ENCODE measurements around the gene TBKBP1.

The TBKBP1 gene

GRCh38 chr17:47709594-47709993, 15.6 kb downstream of the TBKBP1 start:
- no peak for DNase-seq (ENCODE audit: extremely low spot score)
- CTCF ChIA-PET: interaction anchor here (1.4 to 6.6 kb wide), 2 partner anchors 11 to 23 kb away, joined by 5 to 63 read pairs; partner anchors contain the start of gene TBX21
- POLR2A ChIA-PET: no interaction called here
- TF ChIP-seq CTCF (IDR thresholded peaks at IDR 0.05; ENCODE audit: control extremely low read depth, extremely low read depth, low read depth, missing control alignments): no peak

GRCh38 chr17:47711366-47712099, 17.6 kb downstream of the TBKBP1 start:
- CTCF ChIA-PET: interaction anchor here (1.3 to 6.6 kb wide), 2 partner anchors 13 to 21 kb away, joined by 3 to 63 read pairs; partner anchors contain the start of gene TBX21
- TF ChIP-seq CTCF (IDR thresholded peaks at IDR 0.05; ENCODE audit: control extremely low read depth, extremely low read depth, low read depth, missing control alignments): no peak
- POLR2A ChIA-PET: no interaction called here

GRCh38 chr17:47712330-47713023, 18.5 kb downstream of the TBKBP1 start:
- TF ChIP-seq CTCF (IDR thresholded peaks at IDR 0.05; ENCODE audit: control extremely low read depth, extremely low read depth, low read depth, missing control alignments): no peak
- POLR2A ChIA-PET: no interaction called here
- no peak for DNase-seq (ENCODE audit: extremely low spot score)
- CTCF ChIA-PET: interaction anchor here (1.3 to 6.6 kb wide), 3 partner anchors 14 to 21 kb away, joined by 3 to 63 read pairs (median 4); partner anchors contain the start of gene TBX21

More at GRCh38 chr17:47711366-47712099, 17.6 kb downstream of the TBKBP1 start:
- DNase-seq (ENCODE audit: extremely low spot score): no peak

- ChIA-PET CTCF (interaction anchor here (1.7 to 7.0 kb wide), 7 partner anchors 8 to 22 kb away, joined by 4 to 85 read pairs (median 15); partner anchors contain the start of gene TBX21), POLR2A (no interaction called here)
- DNase-seq (ENCODE audit: extremely low spot score): no peak
- peak; percentile 16 for TF ChIP-seq CTCF (IDR thresholded peaks at IDR 0.05; ENCODE audit: control extremely low read depth, extremely low read depth, low read depth, missing control alignments)
Observed at GRCh38 chr17:47713980-47714700, 20.2 kb downstream of the TBKBP1 start.

GRCh38 chr17:47714773-47715396, 20.9 kb downstream of the TBKBP1 start:
- peak; percentile 66 for DNase-seq (ENCODE audit: extremely low spot score)
- ChIA-PET CTCF (interaction anchor here (1.1 to 7.0 kb wide), 8 partner anchors 9 to 50 kb away, joined by 3 to 85 read pairs (median 12); partner anchors contain the start of gene TBX21), POLR2A (no interaction called here)
- no peak for TF ChIP-seq CTCF (IDR thresholded peaks at IDR 0.05; ENCODE audit: control extremely low read depth, extremely low read depth, low read depth, missing control alignments)
